ENCODE data around the gene FGF12.

Gene FGF12

GRCh38 chr3:192487033-192487432, 240.3 kb downstream of the FGF12 start:
- no peak for DNase-seq

- DNase-seq, result no peak
These were observed 244.5 kb downstream of the FGF12 start for GRCh38 chr3:192482809-192483208.

- DNase-seq, result no peak
These were observed 244.9 kb downstream of the FGF12 start for GRCh38 chr3:192482391-192482790.

GRCh38 chr3:192481638-192482037, 245.7 kb downstream of the FGF12 start:
- DNase-seq, result peak; percentile 18

GRCh38 chr3:192467230-192468140, 259.9 kb downstream of the FGF12 start:
- DNase-seq, result no peak

- DNase-seq, result no peak
These were observed 278.3 kb downstream of the FGF12 start for GRCh38 chr3:192449036-192449435.

- no peak for DNase-seq
These were observed 281.3 kb downstream of the FGF12 start for GRCh38 chr3:192445770-192446644.

GRCh38 chr3:192444791-192445106, 282.6 kb downstream of the FGF12 start:
- DNase-seq, result no peak

- DNase-seq, result peak; percentile 26
These were observed 283.1 kb downstream of the FGF12 start for GRCh38 chr3:192444096-192444790.

- no peak for DNase-seq
These were observed 292.1 kb downstream of the FGF12 start for GRCh38 chr3:192435241-192435640.

GRCh38 chr3:192434186-192434585, 293.2 kb downstream of the FGF12 start:
- DNase-seq, result no peak

- no peak for DNase-seq
These were observed 293.6 kb downstream of the FGF12 start for GRCh38 chr3:192433704-192434103.

- DNase-seq, result no peak
These were observed 304.4 kb downstream of the FGF12 start for GRCh38 chr3:192422997-192423342.

GRCh38 chr3:192422321-192422996, 304.9 kb downstream of the FGF12 start:
- DNase-seq, result no peak

- DNase-seq, result no peak
These were observed 308.0 kb downstream of the FGF12 start for GRCh38 chr3:192419312-192419711.

GRCh38 chr3:192417559-192418055, 309.7 kb downstream of the FGF12 start:
- DNase-seq, result no peak

GRCh38 chr3:192417017-192417416, 310.3 kb downstream of the FGF12 start:
- no peak for DNase-seq

GRCh38 chr3:192413461-192413860, 313.9 kb downstream of the FGF12 start:
- DNase-seq, result no peak

- DNase-seq, result no peak
These were observed 316.7 kb downstream of the FGF12 start for GRCh38 chr3:192410684-192410960.

- DNase-seq, result no peak
These were observed 317.3 kb downstream of the FGF12 start for GRCh38 chr3:192409838-192410683.

GRCh38 chr3:192409201-192409837, 318.0 kb downstream of the FGF12 start:
- peak; percentile 9 for DNase-seq

All from GOT3 (cell line).